NOMO-1 (cell line): Measurements from ENCODE around the gene TMEM131.
"Not testable (repeated sequence)": the region's sequence is repeated elsewhere in the genome, so short reads cannot be mapped to it uniquely, and the experiment has no call there.

Source experiments
- DNase-seq, 2 experiments: peaks; one replicate each; lab custom pipeline; 2025; ENCODE audit not compliant: unreplicated experiment in 2 of 2; lab: John Stamatoyannopoulos, UW

TMEM131 gene

DNA sequence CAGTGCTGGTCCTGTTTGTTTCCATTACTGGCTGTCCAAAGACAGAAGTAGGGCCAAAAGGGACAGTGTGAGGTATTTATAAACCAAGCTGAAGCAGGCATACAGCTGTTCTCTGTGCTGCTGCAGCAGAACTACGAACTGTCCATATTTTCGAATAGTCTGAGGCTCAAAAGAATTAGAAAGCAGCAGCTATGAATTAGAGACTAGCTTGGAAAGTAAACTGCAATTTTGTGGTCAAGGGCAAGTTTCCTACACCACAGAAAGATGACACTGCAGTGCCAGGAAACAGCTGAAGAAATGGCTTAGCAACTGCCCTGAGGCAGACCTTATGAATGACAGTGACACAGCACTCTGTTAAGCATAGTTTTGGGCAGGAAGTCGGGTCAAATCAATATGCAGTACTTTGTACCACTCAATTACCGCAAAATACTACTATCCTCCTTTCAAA is 125.3 kb downstream of the TMEM131 start:
- DNase-seq, result peak; percentile 96 to 98

DNA sequence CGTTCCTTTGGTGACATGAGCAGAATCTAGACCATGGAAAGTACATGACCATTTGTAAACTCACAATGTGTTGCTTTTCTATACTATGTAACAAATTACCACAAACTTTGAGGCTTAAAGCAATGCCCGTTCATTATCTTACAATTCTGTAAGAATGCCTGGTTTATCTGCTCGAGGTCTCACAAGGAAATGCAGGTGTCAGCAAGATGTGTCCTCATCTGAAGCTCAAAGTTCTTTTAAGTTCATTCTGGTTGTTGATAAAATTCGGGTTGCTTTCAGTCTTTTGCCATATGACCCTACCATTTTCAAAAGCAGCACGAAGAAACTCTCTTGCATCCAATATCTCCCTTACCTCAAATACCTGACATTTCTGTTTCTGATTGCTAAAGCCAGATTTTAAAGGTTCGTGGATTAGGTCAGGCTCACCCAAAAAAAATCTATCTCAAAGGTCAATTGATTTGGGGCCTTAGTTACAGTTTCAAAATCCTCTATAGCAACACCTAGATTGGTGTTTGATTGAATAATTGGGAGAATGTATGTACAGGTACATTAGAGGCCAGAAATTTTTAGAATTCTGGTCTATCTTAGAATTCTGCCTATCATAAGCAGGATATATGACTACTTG is 125.9 kb downstream of the TMEM131 start:
- no peak for DNase-seq

DNA sequence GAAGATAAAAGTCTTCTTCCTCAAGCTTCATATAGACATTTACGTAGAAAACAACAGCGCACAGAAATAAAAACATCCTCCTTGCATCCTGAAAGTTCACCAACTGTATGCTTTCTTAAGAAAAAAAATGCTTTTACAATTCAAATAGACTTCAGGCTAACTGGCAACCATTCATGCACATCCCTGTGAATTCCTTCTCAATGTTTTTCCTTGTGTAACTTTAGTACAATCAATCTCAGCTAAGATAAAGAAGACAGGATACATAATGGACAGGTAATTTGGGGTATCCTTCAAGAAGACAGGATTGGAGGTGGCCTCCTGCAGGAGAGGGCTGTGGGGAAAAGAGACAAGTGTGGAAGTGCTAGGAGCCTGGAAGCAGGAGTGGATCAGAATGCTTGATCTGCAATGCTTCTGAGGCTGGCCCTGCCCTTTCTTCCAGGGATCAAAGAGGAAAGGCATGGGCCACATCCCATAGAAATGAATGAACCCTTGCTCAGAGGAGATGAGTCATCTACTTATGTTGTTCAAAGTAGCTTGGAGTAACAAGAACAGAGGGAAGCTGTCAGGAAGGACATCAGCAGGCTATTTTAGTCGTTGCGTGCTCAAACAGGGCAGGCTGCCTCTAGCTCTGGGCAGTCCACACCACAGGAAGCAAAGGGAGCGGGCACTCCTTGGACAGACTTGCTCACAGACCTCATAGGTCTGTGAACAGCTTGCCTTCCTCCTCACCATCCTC is 126.6 kb downstream of the TMEM131 start:
- DNase-seq, result peak in 1 of 2 experiments; percentile 29

DNA sequence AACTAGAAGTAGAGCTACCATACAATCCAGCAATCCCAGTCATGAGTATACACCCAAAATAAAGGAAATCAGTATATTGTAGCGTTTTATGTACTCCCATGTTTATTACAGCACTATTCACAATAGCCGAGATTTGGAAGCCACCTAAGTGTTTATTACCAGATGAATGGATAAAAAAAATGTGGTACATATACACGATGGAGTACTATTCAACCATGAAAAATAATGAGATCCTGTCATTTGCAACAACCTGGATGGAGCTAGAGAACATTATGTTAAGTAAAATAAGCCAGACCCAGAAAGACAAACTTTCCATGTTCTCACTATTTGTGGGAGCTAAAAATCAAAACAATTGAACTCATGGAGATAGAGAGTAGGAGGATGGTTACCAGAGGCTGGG is 131.9 kb downstream of the TMEM131 start:
- no peak for DNase-seq

DNA sequence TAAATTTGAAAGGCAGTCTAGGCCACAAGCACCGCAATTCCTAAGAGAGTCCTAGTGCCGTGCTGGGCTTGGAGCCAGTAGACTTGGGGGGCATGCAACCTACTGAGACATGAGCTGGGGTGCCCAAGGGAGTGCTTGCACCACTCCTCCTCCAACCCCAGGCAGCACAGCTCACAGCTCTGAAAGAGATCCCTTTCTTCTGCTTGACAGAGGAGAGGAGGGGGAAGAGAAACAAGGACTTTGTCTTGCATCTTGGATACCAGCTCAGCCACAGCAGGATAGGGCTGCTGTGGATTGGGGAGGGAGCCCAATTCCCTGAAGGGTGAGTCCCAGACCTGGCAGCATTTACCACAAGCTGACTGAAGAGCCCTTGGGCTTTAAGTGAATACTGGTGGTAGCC is 134.6 kb downstream of the TMEM131 start:
- DNase-seq, result no peak

DNA sequence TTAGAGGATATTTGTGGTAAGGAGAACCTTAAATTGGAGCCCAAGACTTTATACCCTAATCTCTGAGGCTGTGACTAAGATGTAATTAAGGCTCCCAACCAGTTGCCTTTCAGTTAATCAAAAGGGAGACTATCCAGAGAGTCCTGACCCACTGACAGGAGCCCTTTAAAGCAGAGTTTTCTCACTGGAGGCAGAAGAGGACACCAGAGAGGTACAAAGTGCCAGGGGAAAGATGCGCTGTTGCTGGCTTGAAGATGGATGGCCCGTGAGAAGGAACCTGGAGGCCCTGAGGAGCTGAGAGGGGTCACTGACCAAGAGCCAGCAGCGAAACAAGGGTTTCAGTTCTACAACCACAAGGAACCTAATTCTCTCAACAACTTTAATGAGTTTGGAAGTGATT is 137.3 kb downstream of the TMEM131 start:
- no peak for DNase-seq

DNA sequence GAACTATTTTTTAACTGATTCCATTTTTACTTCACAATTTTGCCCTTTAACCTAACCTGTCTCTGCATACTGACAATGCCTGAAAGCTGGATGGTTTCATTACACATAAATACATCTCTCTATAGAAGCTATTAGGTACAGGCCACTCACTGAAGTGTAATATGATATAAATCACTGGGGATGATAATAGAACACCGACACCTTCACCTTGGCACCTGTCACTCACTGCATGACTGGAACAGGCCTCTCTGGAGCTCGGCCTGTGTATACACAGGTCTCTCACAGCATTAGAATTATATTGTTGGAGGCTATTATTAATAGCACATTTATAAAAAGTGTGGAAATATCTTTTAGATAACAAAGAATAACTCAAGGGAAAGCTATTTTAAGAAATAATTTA is 138.2 kb downstream of the TMEM131 start:
- DNase-seq, result no peak

DNA sequence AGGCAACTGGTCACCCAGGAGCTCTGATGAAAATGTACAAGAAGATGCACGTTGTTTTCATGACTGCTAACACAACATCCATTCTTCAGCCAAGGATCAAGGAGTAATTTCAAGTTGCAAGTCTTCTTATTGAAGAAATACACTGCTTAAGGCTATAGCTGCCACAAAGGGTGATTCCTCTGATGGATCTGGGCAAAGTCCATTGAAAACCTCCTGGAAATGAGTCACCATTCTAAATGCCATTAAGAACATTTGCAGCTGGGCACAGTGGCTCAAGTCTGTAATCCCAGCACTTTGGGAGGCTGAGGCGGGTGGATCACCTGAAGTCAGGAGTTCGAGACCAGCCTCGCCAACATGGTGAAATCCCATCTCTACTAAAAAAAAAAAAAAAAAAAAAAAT is 142.7 kb downstream of the TMEM131 start:
- DNase-seq, result not testable (repeated sequence)

DNA sequence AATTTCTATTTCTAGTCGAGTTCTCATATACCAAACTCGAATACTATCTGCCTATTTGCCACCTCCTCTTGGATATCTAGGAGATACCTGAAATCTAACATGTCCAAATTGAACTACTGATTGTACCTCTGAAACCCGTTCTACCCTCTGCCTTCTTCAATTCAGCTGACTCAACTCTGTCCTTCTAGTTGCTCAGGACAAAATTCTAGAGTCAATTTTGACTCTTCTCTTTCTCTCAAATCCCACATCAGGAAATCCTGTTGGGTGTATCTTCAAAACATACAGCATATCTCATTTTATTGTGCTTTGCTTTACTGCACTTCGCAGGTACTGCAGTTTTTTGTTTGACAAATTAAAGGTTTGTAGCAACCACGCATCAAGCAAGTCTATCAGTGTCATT is 144.6 kb downstream of the TMEM131 start:
- no peak for DNase-seq

DNA sequence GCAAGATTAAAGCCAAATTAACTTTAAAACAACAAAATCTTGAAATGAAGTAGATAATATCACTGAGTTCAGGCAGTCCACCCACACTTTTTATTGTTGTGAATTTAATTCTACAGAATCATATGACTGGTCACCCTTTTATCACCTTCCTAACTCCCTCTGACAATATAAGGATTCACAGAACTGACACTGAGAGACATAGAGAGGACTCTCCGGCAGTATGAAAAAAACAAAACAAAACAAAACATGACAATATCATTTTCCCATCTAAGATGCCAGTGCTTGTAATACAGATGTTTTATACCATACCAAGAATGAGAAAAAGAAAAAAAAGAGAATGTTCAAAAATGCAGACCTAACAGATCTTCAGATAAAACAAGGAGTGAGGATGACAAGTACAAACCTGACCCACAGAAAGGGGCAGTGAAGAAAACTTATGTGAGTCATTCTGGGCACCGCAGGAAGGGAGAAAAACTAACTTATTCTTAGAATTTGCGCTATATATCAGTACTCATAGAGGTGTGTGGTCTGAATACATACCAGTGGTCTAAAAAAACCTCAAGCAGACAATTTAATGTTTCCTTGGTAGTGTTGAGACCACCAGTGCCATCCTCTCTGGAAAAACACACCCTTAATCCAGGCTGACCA is 145.7 kb downstream of the TMEM131 start:
- no peak for DNase-seq

DNA sequence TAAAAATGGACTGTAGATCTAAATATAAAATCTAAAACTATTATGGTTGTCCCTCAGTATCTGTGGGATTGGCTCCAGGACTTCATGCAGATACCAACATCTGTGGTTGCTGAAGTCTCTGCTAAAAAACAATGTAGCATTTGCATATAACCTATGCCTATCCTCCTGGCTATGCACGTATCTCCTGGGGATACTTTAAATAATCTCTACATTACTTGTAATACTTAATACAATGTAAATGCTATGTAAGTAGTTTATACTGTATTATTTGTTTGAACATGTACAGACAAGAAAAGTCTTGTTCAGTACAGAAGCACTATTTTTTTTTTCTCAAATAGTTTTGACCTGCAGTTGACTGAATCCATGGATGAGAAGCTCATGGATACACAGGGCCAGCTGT is 147.4 kb downstream of the TMEM131 start:
- DNase-seq, result no peak

DNA sequence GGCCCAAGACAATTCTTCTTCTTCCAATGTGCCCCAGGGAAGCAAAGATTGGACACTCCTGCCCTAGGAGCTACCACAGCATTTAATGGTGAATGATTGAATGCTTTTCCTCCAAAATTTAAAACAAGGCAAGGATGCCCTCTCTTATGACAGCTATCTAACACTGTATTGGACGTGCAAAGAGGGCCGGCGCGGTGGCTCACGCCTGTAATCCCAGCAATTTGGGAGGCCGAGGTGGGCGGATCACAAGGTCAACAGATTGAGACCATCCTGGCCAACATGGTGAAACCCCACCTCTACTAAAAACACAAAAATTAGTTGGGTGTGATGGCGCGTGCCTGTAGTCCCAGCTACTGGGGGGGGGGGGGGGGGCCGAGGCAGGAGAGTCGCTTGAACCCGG is 149.0 kb downstream of the TMEM131 start:
- DNase-seq, result not testable (repeated sequence)

DNA sequence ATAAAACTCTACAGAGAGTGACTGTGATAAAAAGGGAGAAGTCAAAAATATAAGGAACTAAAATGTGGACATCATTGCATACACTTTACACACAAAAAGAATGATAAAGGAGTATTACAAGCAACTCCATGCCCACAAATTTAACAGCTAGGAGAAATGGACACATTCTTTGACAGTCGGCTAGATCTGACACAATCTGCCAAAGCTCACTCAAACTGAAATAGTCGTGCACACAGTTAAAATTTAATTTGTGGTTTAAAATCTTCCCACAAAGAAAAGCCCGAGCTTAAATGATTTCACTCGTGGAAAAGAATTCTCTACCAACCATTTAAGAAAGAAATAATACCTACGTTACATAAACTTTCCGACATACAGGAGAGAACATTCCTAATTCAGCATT is 149.9 kb downstream of the TMEM131 start:
- peak in 1 of 2 experiments; percentile 35 for DNase-seq

DNA sequence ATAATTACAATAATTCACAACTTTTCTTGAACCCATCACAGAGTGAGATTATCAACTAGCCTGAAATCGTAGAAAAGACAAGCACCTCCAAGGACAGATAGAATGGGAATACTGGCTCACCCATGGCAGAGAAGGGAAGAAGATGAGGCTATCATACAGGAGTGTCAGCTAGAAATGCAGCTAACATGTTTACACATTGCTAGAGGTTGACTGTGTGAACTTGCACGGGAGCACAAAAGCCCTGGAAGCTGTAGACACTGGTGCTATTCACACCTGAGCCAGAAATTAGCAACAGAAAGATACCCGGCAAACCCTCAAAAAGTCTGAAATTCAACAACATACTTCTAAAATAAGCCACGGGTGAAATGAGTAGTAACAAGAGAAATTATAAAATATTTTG is 150.6 kb downstream of the TMEM131 start:
- no peak for DNase-seq

DNA sequence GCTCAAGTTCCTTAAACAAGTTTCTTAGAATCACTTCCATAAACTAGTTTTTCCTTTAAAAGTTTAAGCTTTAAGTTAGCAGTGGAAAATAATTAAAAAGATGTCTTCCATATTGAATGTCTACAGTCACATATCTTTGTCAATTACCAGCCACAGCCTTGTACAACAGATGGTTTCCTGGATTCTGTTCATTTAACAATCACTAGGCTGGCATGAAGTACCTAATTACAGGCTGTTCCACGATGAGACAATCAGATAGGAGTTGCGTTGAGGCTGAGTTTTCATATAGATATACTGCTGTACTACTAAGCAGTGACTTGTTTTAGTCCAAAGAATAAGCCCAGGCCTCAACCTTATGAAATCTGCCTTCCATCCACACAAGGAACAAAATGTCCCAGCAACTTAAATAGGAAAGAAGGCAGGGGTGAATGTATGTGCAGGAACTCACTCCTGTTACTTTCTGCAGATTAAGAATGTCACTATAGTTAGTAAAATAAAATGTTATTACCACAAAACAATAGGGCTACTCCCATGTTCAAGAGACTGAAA is 151.4 kb downstream of the TMEM131 start:
- no peak for DNase-seq

DNA sequence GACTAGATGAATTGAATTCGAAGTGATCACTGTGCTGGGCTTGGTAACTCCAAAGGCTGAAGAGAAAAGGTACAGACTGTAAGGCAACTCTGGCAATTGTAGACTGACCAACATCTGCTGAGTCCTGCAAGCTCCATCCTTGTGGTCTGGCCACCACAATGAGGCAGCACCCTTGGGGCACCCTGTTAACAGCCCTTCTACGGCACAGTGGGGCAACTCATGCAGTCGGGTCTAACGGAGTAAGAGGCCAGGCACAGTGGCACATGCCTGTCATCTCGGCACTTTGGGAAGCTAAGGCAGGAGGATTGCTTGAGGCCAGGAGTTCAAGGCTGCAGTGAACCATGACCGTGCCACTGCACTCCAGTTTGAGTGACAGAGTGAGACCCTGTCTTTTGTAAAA is 155.6 kb downstream of the TMEM131 start:
- no peak for DNase-seq

DNA sequence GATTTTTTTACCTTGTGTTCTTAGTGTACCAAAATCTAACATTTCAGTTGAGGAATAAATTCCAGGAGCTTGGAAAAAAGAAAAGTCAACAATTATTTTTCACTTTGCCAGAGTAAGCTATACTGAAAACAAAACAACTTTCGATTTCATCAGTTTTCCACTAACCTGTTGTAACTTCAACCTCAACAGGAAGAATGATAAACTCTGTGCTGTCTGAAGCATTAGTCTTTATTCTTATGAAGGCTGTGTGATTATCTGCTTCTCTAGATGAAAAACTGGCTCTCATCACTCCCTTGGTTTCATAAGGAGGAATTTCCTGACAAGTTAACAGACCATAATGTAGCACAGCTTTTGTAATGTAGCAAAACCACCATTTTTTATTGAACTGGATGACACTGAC is 161.1 kb downstream of the TMEM131 start:
- DNase-seq, result peak in 1 of 2 experiments; percentile 7

DNA sequence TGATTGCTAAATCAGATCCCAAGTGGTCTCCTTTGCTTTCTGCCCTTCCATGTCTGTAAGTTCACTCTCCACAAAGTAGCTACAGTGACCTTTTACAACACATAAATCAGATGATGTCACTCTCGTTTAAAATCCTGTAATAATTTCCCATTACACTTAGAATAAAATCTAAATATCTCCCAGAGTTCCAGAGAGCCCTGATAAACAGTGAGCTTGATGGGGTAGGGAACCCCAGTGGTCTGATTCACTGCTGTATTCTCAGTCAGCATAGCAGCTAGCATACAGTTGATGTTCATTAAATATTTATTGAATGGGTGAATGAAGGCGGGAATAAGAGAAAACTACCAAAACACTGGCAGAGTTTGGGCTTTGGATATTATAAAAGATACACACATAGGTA is 164.6 kb downstream of the TMEM131 start:
- no peak for DNase-seq

DNA sequence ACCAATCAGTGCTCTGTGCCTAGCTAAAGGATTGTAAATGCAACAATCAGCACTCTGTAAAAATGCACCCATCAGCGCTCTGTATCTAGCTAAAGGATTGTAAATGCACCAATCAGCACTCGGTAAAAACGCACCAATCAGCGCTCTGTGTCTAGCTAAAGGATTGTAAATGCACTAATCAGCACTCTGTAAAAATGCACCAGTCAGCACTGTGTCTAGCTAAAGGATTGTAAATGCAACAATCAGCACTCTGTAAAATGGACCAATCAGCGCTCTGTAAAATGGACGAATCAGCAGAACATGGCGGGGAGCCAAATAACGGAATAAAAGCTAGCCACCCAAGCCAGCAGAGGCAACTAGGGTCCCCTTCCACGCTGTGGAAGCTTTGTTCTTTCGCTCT is 166.5 kb downstream of the TMEM131 start:
- not testable (repeated sequence) for DNase-seq

DNA sequence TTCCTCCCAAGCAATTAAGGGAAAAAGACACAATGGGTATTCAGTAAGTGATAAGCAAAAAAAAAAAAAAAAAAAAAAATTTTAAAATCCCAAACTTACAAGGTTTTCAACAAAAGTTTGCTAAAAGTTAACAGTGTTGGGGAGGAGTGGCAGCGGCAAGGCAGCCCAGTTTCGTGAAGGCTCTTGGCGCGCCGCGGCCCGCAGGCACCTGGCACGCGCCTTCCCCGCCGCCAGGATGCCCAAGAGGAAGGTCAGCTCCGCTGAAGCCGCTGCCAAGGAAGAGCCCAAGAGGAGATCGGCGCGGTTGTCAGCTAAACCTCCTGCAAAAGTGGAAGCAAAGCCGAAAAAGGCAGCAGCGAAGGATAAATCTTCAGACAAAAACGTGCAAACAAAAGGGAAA is 168.7 kb downstream of the TMEM131 start:
- DNase-seq, result not testable (repeated sequence)

DNA sequence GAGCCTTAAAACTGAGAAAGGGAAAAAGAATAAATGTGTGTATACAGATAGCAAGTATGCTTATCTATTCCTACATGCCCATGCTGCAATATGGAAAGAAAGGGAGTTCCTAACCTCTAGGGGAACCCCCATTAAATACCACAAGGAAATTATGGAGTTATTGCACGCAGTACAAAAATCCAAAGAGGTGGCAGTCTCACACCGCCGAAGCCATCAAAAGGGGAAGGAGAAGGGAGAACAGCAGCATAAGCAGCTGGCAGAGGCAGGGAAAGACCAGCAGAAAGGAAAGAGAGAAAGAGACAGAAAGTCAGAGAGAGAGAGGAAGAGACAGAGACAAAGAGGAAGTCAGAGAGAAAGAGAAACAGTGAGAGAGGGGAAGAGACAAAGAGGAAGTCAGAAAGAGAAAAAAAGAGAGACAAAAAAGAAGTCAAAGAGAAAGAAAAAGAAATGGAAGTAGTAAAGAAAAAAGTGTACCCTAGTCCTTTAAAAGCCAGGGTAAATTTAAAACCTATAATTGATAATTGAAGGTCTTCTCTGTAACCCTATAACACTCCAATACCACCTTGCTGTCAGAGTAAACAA is 169.4 kb downstream of the TMEM131 start:
- DNase-seq, result peak; percentile 21 to 76
